Measurements from ENCODE around the gene LPP. TPM values are rescaled to one million over a fixed set of nuclear protein-coding genes. Genes with fewer than 3 reads are reported as not detected.

LPP gene
- total RNA-seq, 1 experiment from 2014 or later, result 20.4 TPM

DNA sequence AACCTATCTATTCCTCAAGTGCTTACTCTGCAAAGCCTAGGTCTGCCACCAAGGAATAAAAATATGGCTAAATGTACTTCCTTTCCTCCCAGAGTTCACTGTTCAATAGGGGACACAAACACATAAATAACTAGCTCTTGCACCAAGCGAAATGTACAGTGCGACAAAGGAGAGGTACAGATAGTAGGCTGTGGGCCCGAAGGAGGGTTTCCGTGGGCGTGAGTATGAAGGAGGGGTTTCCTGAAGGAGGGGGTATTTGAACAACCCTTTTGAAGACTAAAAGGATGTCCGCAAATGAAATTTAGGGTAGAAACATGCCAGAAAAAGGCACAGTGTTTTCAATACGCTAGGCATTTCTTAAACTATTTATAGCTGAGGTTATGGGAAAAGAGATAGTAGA lies 207.9 kb downstream of the LPP start:
- Histone ChIP-seq H3K36me3 (ENCODE audit: low read depth, low read length) (no peaks in the 10 kb centered on the region), H3F3A (ENCODE audit: low read length, unreplicated experiment) (no peaks in the 10 kb centered on the region), H2AFZ (ENCODE audit: low read length) (no peak overlapping the region), H3K4me1 (ENCODE audit: insufficient read depth, low read length) (peaks cover 30% of the 10 kb centered on the region), H3K4me2 (ENCODE audit: low read length) (peak overlapping the region; percentile 65), H3K27ac (ENCODE audit: low read length) (peak overlapping the region; percentile 48), H3K79me2 (ENCODE audit: low read length) (no peaks in the 10 kb centered on the region), H3K4me3 (ENCODE audit: low read length) (no peak overlapping the region), H3K27me3 (ENCODE audit: low read length) (no peaks in the 10 kb centered on the region), H3K9me2 (replicated peaks; ENCODE audit: low read length) (no peaks in the 10 kb centered on the region), H4K20me1 (ENCODE audit: low read length) (no peaks in the 10 kb centered on the region), H3K9ac (ENCODE audit: low read length) (no peak overlapping the region), H3K9me3 (ENCODE audit: low read length) (no peaks in the 10 kb centered on the region)
- CTCF ChIA-PET, result interaction anchor here (0.7 kb wide), 1 partner anchor 131 kb away, joined by 3 read pairs; no protein-coding TSS in a partner anchor
- POLR2A ChIA-PET (ENCODE audit: unreplicated experiment), result no interaction called here
- TF ChIP-seq EZH2 (IDR thresholded peaks at IDR 0.05; ENCODE audit: low read length, unreplicated experiment) (no peak), EZH2phosphoT487 (IDR thresholded peaks at IDR 0.05; ENCODE audit: borderline replicate concordance, low read length) (no peak)
- TF ChIP-seq, protein P1, sequence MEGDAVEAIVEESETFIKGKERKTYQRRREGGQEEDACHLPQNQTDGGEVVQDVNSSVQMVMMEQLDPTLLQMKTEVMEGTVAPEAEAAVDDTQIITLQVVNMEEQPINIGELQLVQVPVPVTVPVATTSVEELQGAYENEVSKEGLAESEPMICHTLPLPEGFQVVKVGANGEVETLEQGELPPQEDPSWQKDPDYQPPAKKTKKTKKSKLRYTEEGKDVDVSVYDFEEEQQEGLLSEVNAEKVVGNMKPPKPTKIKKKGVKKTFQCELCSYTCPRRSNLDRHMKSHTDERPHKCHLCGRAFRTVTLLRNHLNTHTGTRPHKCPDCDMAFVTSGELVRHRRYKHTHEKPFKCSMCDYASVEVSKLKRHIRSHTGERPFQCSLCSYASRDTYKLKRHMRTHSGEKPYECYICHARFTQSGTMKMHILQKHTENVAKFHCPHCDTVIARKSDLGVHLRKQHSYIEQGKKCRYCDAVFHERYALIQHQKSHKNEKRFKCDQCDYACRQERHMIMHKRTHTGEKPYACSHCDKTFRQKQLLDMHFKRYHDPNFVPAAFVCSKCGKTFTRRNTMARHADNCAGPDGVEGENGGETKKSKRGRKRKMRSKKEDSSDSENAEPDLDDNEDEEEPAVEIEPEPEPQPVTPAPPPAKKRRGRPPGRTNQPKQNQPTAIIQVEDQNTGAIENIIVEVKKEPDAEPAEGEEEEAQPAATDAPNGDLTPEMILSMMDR (conservative IDR thresholded peaks at IDR 0.05; ENCODE audit: low read depth, low read length), result no peak
- intact Hi-C loops (cut with micrococcal nuclease), result loop anchor here (1.0 to 10.0 kb wide), 6 partner anchors 67 to 783 kb away; no protein-coding TSS in a partner anchor
- ATAC-seq (no peak), DNase-seq (no peak)
- no TSS peak for BruUV-seq (replicated peaks)

DNA sequence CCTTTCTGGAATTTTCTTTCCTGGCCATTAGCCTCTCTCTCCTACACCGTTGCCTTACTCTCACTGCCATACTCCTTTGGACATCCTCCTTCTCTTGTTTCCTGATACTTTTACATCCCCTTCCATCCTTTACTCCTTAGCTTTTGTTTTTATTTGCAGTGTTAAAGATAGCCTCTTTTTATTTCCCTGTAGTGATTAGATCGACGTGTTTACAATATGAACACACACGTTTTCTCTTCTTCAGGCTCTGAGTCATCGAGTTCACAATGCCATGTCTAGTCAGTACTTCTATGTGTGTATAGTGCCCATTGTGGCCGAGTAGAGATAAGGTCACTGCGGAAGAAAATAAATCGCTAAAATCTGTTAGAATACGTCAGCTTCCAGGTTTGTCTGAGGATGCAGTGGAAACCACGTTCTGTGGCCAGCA lies 208.5 kb downstream of the LPP start:
- Histone ChIP-seq H3K9ac (ENCODE audit: low read length) (no peak overlapping the region), H3F3A (ENCODE audit: low read length, unreplicated experiment) (no peaks in the 10 kb centered on the region), H3K9me2 (replicated peaks; ENCODE audit: low read length) (no peaks in the 10 kb centered on the region), H3K4me3 (ENCODE audit: low read length) (no peak overlapping the region), H3K4me1 (ENCODE audit: insufficient read depth, low read length) (peaks cover 29% of the 10 kb centered on the region), H3K79me2 (ENCODE audit: low read length) (no peaks in the 10 kb centered on the region), H3K27ac (ENCODE audit: low read length) (peak overlapping the region; percentile 48), H3K4me2 (ENCODE audit: low read length) (peak overlapping the region; percentile 65), H3K27me3 (ENCODE audit: low read length) (no peaks in the 10 kb centered on the region), H3K36me3 (ENCODE audit: low read depth, low read length) (no peaks in the 10 kb centered on the region), H2AFZ (ENCODE audit: low read length) (no peak overlapping the region), H4K20me1 (ENCODE audit: low read length) (no peaks in the 10 kb centered on the region), H3K9me3 (ENCODE audit: low read length) (no peaks in the 10 kb centered on the region)
- ATAC-seq (peak; percentile 95), DNase-seq (peak; percentile 95)
- ChIA-PET CTCF (interaction anchor here (0.7 to 0.9 kb wide), 3 partner anchors 131 to 620 kb away, joined by 3 to 8 read pairs (median 3); no protein-coding TSS in a partner anchor), POLR2A (ENCODE audit: unreplicated experiment) (no interaction called here)
- no peak for TF ChIP-seq EZH2phosphoT487 (IDR thresholded peaks at IDR 0.05; ENCODE audit: borderline replicate concordance, low read length)
- no peak for TF ChIP-seq EZH2 (IDR thresholded peaks at IDR 0.05; ENCODE audit: low read length, unreplicated experiment)
- TF ChIP-seq, protein P1 (conservative IDR thresholded peaks at IDR 0.05; ENCODE audit: low read depth, low read length), result peak; percentile 58
- no TSS peak for BruUV-seq (replicated peaks)
- intact Hi-C loops (cut with micrococcal nuclease), result loop anchor here (1.0 to 10.0 kb wide), 6 partner anchors 67 to 782 kb away; no protein-coding TSS in a partner anchor

DNA sequence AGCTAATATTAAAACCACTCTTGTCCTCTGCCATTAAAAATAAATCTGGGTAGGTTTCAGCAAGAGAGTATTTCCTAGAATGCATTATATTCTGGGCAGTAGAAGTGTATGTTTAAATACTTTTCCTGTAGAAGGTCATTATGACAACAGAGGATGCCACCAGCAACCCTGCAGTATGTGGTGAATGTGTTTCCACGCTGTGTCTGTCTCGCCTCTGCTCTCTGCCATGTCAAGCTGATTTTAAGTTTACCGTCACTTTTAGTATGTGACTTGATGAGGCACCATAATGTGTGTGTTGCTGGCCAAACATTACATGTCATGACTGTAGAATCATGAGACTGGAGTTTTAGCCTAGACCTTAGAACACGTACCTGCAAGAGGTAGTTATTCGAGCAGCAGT lies 211.2 kb downstream of the LPP start:
- BruUV-seq (replicated peaks), result no TSS peak
- H3K36me3 ChIP-seq (ENCODE audit: low read depth, low read length), result no peaks in the 10 kb centered on the region
- ChIA-PET POLR2A (ENCODE audit: unreplicated experiment) (no interaction called here), CTCF (no interaction called here)
- H3K9ac ChIP-seq (ENCODE audit: low read length), result no peak overlapping the region
- no peaks in the 10 kb centered on the region for H3K27me3 ChIP-seq (ENCODE audit: low read length)
- TF ChIP-seq EZH2 (IDR thresholded peaks at IDR 0.05; ENCODE audit: low read length, unreplicated experiment) (no peak), EZH2phosphoT487 (IDR thresholded peaks at IDR 0.05; ENCODE audit: borderline replicate concordance, low read length) (no peak)
- TF ChIP-seq, protein P1 (conservative IDR thresholded peaks at IDR 0.05; ENCODE audit: low read depth, low read length), result no peak
- H3K4me2 ChIP-seq (ENCODE audit: low read length), result no peak overlapping the region
- no peaks in the 10 kb centered on the region for H3F3A ChIP-seq (ENCODE audit: low read length, unreplicated experiment)
- no peak overlapping the region for H3K27ac ChIP-seq (ENCODE audit: low read length)
- no peaks in the 10 kb centered on the region for H3K79me2 ChIP-seq (ENCODE audit: low read length)
- H3K4me1 ChIP-seq (ENCODE audit: insufficient read depth, low read length), result peaks cover 25% of the 10 kb centered on the region
- no peaks in the 10 kb centered on the region for H3K9me3 ChIP-seq (ENCODE audit: low read length)
- intact Hi-C loops (cut with micrococcal nuclease), result loop anchor here (5.0 to 10.0 kb wide), 4 partner anchors 162 to 780 kb away; no protein-coding TSS in a partner anchor
- ATAC-seq, result no peak
- no peak overlapping the region for H3K4me3 ChIP-seq (ENCODE audit: low read length)
- H2AFZ ChIP-seq (ENCODE audit: low read length), result no peak overlapping the region
- no peaks in the 10 kb centered on the region for H3K9me2 ChIP-seq (replicated peaks; ENCODE audit: low read length)
- no peaks in the 10 kb centered on the region for H4K20me1 ChIP-seq (ENCODE audit: low read length)
- no peak for DNase-seq

Measured in PC-3 (cell line).